RWPE1 (cell line): ENCODE results near the gene USP20.

ENCODE experiments used
- CTCF ChIA-PET: fragments of 350-600 bp; sonication (Branson Sonifier 250); formaldehyde crosslinking; extraction: SDS; loops from one replicate; lab custom pipeline; 2021; lab: Yijun Ruan, JAX
- POLR2A ChIA-PET: fragments of 400-600 bp; formaldehyde crosslinking; extraction: SDS; loops from one replicate; lab custom pipeline; 2020; ENCODE audit warnings: antibody characterized with exemption; ENCODE audit not compliant: low non-redundant PET; lab: Yijun Ruan, JAX
- DNase-seq: peaks from one replicate; pipeline ENCODE4 v3.0.0; 2012; ENCODE audit warnings: low spot score
- H3K27ac ChIP-seq: fragments of 450-650 bp; 2 replicates; pipeline ENCODE4 v1.5.1; 2017
- CTCF ChIP-seq: fragments of 450-650 bp; conservative IDR thresholded peaks from 2 replicates; pipeline ENCODE4 v1.5.1; 2017; ENCODE audit warnings: low read depth, mild to moderate bottlenecking

USP20 gene

GRCh38 chr9:129864991-129865647 is 29.9 kb downstream of the USP20 start:
- POLR2A ChIA-PET, result interaction anchor here (0.8 kb wide), 1 partner anchor 22 kb away, joined by 3 read pairs; no protein-coding TSS in a partner anchor
- CTCF ChIA-PET, result interaction anchor here (0.6 kb wide), 2 partner anchors 15 to 71 kb away, joined by 3 to 4 read pairs; no protein-coding TSS in a partner anchor
- DNase-seq, result no peak
- no peak for TF ChIP-seq CTCF
- H3K27ac ChIP-seq, result peak overlapping the region; percentile 12

- no peak for TF ChIP-seq CTCF
- DNase-seq, result no peak
- ChIA-PET CTCF (no interaction called here), POLR2A (interaction anchor here (0.8 kb wide), 1 partner anchor 21 kb away, joined by 3 read pairs; no protein-coding TSS in a partner anchor)
- H3K27ac ChIP-seq, result peak overlapping the region; percentile 12
Observed at GRCh38 chr9:129865668-129866320, 30.5 kb downstream of the USP20 start.

GRCh38 chr9:129866394-129867135 is 31.3 kb downstream of the USP20 start:
- ChIA-PET POLR2A (no interaction called here), CTCF (no interaction called here)
- TF ChIP-seq CTCF, result no peak
- no peak for DNase-seq
- H3K27ac ChIP-seq, result peak overlapping the region; percentile 12

GRCh38 chr9:129867136-129868022 is 32.1 kb downstream of the USP20 start:
- H3K27ac ChIP-seq, result 0 out of 2 replicates have a peak overlapping the region, but pooled peaks have one; percentile 0
- no peak for TF ChIP-seq CTCF
- ChIA-PET POLR2A (interaction anchor here (0.5 kb wide), 1 partner anchor 69 kb away, joined by 9 read pairs; no protein-coding TSS in a partner anchor), CTCF (interaction anchor here (0.7 kb wide), 1 partner anchor 8 kb away, joined by 4 read pairs; no protein-coding TSS in a partner anchor)
- no peak for DNase-seq

GRCh38 chr9:129868023-129868871 is 33.0 kb downstream of the USP20 start:
- ChIA-PET POLR2A (interaction anchor here (0.7 kb wide), 1 partner anchor 176 kb away, joined by 4 read pairs; no protein-coding TSS in a partner anchor), CTCF (interaction anchor here (0.6 to 1.1 kb wide), 2 partner anchors 17 to 39 kb away, joined by 3 to 5 read pairs; no protein-coding TSS in a partner anchor)
- no peak for TF ChIP-seq CTCF
- no peak for DNase-seq
- no peak overlapping the region for H3K27ac ChIP-seq
